ENCODE measurements around the gene CORO2A.

DNA sequence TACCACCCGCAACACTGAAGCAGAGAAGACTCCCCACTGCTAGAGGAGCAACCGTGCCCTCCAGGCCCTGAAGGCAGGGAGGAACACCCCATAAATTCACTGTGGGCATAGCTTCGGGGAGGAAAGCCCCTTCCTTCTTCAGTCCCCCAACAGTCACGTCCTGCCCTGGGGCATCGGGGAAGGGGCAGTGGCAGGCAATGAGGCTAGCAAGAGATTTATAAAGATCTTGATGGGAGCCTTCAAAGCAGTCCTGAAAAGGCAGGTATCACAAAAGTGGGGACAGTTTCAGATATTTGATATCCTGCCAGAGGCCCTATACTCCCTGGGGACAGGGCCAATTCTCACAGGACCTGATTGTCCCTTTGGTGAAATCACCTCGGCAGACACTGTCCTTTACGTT is 56.5 kb downstream of the CORO2A start:
- TF ChIP-seq, protein P1, sequence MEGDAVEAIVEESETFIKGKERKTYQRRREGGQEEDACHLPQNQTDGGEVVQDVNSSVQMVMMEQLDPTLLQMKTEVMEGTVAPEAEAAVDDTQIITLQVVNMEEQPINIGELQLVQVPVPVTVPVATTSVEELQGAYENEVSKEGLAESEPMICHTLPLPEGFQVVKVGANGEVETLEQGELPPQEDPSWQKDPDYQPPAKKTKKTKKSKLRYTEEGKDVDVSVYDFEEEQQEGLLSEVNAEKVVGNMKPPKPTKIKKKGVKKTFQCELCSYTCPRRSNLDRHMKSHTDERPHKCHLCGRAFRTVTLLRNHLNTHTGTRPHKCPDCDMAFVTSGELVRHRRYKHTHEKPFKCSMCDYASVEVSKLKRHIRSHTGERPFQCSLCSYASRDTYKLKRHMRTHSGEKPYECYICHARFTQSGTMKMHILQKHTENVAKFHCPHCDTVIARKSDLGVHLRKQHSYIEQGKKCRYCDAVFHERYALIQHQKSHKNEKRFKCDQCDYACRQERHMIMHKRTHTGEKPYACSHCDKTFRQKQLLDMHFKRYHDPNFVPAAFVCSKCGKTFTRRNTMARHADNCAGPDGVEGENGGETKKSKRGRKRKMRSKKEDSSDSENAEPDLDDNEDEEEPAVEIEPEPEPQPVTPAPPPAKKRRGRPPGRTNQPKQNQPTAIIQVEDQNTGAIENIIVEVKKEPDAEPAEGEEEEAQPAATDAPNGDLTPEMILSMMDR (conservative IDR thresholded peaks at IDR 0.05), result no peak
- no peak for TF ChIP-seq ZFX (IDR thresholded peaks at IDR 0.05)
